Suprapubic skin (tissue), 4 donors: ENCODE data around the gene NRN1.

Source experiments
- CTCF ChIP-seq, 2 donors: fragments of 200-600 bp in 1 of 2; fragments of 450-650 bp in 1 of 2; sonication (generic) in 1 of 2; IDR thresholded peaks; one replicate each; pipeline ENCODE4 v1.5.1; 2016 to 2019; ENCODE audit warnings: antibody characterized with exemption in 2 of 2, mild to moderate bottlenecking in 1 of 2, moderate library complexity in 1 of 2
- EP300 ChIP-seq: sonication (generic); formaldehyde crosslinking; IDR thresholded peaks from one replicate; pipeline ENCODE4 v1.6.1; 2017; ENCODE audit warnings: antibody characterized with exemption
- POLR2A ChIP-seq, 2 donors: fragments of 450-650 bp; IDR thresholded peaks; one replicate each; pipeline ENCODE4 v1.6.1; 2017; ENCODE audit warnings: antibody characterized with exemption in 2 of 2, mild to moderate bottlenecking in 2 of 2, moderate library complexity in 2 of 2
- POLR2AphosphoS5 ChIP-seq, 3 donors: sonication (generic); formaldehyde crosslinking; IDR thresholded peaks; one replicate each; pipeline ENCODE4 v1.6.1; 2017; ENCODE audit warnings: antibody characterized with exemption in 3 of 3

- no peak for TF ChIP-seq CTCF (IDR thresholded peaks at IDR 0.05)
- no peak for TF ChIP-seq POLR2A (IDR thresholded peaks at IDR 0.05)
- TF ChIP-seq POLR2AphosphoS5 (IDR thresholded peaks at IDR 0.05) = no peak
- no peak for TF ChIP-seq EP300
Observed at GRCh38 chr6:6025736-6026135, 19.0 kb upstream of the NRN1 start.
